Dedifferentiated amniotic fluid mesenchymal stem cell (primary cell): Measurements from ENCODE around the gene MRPL57.
"Not testable (repeated sequence)": the region's sequence is repeated elsewhere in the genome, so short reads cannot be mapped to it uniquely, and the experiment has no call there.

Experiments
- DNase-seq: peaks from one replicate; pipeline ENCODE4 v3.0.0-alpha.2; 2016; ENCODE audit errors: extremely low spot score

The MRPL57 gene

GRCh38 chr13:21197606-21198225 is 21.3 kb downstream of the MRPL57 start:
- not testable (repeated sequence) for DNase-seq

DNA sequence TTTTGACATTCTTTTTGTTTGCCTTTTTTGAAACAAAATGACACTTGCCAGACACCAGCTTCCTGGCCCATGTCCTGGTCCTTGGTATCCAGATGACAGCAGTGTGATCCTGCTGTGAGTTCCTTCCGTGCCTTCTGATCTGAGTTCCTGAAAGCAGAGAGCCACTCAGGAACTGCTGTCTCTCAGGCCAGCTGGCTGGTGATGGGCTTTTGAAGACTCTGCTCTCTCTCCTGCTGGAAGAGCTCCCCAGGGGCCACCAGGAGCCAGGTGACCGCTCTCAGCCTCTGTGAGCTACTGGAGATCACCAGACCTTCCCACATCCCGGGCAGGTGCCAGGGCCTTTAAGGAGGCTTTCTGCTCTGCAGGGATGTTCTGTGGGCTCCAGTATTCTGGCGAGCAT is 21.9 kb downstream of the MRPL57 start:
- not testable (repeated sequence) for DNase-seq

GRCh38 chr13:21201456-21202190 is 25.2 kb downstream of the MRPL57 start:
- DNase-seq = not testable (repeated sequence)

DNA sequence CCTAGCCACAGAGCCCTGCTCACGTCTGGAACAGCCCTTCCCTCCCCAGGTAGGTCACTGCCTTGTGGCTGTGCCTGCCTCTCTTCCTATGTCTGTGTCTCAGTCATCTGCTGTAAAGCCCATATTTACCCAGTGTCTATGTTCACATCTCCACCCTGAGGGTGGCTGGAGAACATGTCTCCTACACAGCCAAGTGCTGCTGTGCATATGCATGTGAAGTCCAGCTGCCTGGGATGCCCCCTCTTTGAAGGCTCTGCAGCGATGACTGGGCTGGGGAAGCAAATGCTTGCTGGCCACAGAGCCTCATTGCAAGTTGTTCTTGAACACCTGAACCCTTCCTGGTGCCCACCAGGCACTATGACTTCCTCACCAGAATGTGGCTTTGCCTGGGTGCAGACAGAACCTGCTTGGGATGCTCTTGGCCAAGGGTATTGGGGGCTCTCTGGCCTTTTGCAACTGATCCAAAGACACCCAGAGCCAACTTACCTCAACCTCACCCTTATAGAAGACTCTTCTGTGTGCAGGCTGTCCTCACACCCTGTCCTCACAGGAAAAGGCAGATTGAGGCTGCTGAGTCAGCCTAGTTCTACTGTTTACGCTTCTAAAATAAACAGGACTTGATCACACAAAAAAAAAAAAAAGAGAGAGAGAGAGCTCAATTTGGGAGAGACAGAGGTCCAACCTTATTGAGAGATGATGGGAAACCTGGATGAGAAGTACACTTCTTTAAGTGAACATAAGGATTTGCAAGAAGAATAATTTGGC is 26.5 kb downstream of the MRPL57 start:
- no peak for DNase-seq

GRCh38 chr13:21208652-21209154 is 32.2 kb downstream of the MRPL57 start:
- no peak for DNase-seq

DNA sequence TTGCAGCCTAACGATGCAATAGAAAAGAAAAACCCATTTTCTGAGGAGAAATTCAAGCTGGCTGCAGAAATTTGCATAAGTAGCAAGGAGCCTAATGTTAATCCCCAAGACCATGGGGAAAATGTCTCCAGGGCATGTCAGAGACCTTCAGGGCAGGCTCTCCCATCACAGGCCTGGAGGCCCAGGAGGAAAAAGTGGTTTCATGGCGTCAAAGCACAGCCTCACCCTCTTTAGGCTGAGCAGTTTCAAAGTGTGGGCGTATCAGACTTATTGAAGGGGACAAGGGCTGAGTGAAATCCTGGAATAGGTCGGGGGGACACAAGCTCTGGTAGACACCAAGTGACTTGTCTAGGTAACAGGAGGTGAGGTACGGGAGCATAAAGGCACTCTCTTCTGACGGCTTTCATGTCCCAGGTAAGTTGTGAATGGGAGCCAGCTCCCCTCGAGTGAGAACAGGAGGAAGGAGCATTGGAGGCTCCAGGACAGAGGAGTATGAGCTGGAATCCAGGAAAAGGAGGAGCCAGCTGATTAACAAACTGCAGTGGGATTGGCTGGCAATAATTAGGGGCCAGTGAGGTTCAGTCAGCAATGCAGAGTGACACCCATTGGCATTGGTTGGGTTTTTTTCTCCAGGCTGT is 35.8 kb downstream of the MRPL57 start:
- no peak for DNase-seq

DNA sequence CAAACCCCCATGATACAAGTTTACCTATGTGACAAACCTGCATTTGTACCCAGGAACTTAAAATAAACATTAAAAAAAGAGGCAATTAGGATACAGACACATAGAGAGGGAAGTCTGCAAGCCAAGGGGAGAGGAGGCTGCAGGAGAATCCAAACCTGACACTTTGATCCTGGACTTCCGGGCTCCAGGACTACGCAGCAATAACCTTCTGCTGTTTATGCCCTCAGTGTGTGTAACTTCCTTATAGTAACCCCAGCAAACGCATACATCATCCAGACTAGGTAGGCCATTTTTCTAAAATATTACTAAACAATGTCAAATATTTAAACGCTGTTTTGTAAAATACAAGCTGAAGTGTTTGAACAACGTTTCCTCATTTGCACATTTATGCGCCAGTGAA is 39.0 kb downstream of the MRPL57 start:
- DNase-seq = not testable (repeated sequence)

DNA sequence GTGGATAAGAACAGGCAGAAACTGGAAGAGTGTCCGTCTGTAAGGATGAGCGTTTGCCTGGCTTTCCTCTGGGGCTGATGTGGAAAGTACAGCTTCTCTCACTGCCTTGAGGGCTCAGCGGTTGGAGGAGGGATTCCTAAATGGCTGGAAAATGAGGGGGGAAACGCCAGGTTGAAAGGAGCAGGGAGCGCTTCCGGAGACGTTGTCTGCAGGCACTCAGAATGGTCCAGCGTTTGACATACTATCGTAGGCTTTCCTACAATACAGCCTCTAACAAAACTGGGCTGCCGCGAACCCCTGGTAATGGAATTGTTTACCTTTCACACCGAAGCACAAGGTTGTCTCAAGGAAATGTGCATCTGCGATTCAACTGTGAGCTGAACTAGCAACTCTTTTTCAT is 39.9 kb downstream of the MRPL57 start:
- DNase-seq = no peak

DNA sequence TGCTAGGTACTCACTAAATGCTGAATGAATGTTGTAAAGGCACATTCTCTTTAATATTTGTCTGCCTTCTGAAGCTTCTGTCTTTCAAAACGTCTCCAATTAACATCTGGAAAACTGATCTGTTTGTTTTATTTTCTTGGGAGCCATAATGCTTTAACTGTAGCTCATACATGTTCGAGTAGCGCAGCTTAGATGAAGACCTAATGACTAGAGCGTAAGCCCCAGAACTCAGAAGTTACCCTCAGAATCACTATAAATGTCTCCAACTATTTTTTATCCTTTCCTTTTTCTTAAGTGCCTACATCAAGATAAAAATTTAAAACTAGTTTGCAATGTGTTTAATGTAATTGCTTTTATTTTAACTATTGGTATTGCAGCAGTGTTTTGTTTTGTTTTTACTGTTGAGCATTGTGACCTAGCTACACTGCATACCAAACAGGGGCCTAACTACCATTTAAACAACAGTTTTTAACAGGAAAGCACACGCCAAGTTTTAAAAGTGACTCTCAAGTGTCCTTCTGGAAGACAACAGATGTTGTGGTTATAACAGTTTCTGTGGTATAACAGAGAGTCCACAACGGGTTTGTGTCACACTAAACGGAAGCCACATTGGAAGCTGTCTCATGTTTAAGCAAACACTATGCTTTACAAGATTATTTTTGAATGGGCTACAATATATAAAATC is 42.0 kb downstream of the MRPL57 start:
- no peak for DNase-seq

DNA sequence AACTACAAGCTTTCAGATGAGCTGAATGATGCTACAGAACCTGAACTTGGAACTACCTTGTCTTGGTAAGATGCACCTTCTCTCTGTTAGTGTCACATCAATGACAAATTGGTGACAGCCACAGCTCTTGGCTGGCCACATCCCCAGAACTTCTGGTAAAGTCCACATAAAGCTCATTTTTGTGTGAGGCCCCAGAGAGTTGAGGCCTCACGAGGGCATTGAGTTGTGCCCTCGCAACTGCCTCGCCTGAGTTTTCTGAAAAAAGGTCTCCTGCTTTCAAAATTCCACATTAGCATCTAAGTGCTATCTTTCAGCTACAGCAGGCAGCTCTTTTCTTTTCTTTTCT is 42.6 kb downstream of the MRPL57 start:
- no peak for DNase-seq

DNA sequence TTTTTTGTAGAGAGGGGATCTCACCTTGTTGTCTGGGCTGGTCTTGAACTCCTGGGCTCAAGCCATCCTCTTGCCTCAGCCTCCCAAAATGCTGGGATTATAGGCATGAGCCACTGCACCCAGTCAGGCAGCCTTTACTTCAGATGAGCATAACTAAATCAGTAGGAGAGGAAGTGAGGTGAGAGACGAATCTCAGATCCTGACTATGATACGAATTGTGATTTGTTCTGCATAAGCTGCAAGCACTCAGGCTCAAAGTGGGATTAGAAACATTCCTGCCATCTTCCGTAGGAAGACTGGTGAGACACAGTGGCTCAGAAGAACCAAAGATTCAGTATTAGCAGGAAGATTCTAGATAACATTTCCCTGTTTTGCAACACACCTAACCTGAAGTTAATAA is 43.3 kb downstream of the MRPL57 start:
- DNase-seq = not testable (repeated sequence)

- no peak for DNase-seq
These were observed 44.8 kb downstream of the MRPL57 start for GRCh38 chr13:21221268-21221667.

DNA sequence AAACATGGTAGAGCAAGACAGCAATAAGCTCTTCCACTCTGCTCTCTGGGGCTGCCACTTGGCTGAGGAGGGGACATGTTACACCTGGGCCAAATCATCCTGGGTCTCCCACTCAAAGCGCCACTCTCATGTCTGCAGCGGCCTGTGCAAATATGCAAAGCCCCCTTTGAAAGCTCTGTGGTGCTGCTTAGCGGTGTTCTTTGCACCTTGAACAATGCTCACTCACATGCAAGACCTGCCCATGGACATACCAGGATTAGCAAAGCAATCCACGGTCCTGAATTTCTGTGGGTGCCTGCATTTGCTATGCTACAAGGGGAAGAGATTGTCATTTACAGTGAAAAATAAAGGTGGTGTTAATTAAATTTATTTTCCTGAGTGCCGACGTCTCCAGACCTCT is 48.6 kb downstream of the MRPL57 start:
- DNase-seq = no peak

DNA sequence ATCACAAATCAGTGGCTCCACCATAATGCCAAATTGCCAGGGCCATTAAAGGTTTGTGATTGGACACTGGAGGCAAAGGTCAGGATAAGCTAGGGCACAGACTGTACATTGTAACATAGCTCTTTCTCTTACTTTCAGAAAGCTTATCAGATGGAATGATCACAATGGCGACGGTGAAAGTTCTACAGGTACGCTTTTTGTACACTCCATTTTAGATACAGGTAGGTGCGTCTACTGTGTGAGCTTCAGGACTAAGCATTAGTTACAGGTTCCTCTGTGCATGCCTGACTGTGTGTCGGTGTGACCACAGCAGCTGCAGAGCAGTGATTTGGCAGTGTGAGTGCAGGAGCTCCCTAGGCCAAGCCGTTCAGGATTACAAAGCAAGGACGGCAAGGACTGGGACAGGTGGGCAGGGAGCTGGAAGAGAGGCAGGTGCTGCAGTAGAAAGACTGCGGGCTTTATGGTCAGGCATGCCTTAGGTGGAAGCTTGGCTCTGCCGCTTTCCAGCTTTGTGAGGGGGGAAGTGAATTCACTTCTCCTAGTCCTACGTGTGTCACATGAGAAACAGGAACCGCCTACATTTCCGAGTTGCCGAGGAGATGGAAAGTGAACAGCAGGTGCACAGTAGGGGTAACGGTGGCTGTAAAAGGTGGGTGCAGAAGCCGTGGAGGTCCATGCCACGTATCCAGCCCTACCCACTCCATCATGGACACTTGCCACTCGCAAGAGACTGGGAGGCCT is 49.6 kb downstream of the MRPL57 start:
- DNase-seq = no peak

DNA sequence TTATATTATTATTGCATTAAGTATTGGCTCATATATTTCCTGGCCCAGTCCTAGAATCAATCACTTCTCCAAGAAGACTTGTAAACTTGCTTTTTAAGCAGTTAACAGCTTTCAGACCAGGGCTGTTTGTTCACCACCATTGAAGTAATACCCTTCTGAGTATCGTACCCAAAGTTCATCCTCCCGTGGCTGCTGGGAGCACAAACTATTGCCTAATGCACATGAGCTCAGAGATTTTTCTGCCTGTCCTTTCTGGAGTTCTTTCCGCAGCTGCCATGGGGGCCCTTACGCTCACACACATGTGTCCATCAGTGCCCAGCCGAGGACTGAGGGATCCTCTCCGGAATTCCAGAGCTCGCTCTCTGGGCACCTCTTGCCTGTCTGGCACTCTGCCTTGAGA is 51.5 kb downstream of the MRPL57 start:
- DNase-seq = no peak
